Stimulated activated CD4-positive, alpha-beta T cell treated with anti-CD3 and anti-CD28 coated beads, Interleukin-4, amount 100 ng/mL, for 48 hours (primary cell): Measurements from ENCODE around the gene RASA1.
"Not testable (repeated sequence)": the region's sequence is repeated elsewhere in the genome, so short reads cannot be mapped to it uniquely, and the experiment has no call there.

Experiments
- DNase-seq, 2 donors: peaks; one replicate each; pipeline ENCODE4 v3.0.0-alpha.2; 2020; ENCODE audit warnings: low read depth in 2 of 2

RASA1 gene

GRCh38 chr5:87282269-87282668 lies 14.6 kb downstream of the RASA1 start:
- no peak for DNase-seq

- not testable (repeated sequence) for DNase-seq
Observed at GRCh38 chr5:87287266-87287665, 19.6 kb downstream of the RASA1 start.

- no peak for DNase-seq
Observed at GRCh38 chr5:87298692-87299362, 31.1 kb downstream of the RASA1 start.

GRCh38 chr5:87300176-87300575 lies 32.5 kb downstream of the RASA1 start:
- no peak for DNase-seq

- DNase-seq, result peak in 1 of 2 donors; percentile 53
Observed at GRCh38 chr5:87300744-87301143, 33.1 kb downstream of the RASA1 start.

GRCh38 chr5:87302061-87302460 lies 34.4 kb downstream of the RASA1 start:
- no peak for DNase-seq

GRCh38 chr5:87303324-87303723 lies 35.6 kb downstream of the RASA1 start:
- DNase-seq, result no peak

GRCh38 chr5:87306090-87306489 lies 38.4 kb downstream of the RASA1 start:
- not testable (repeated sequence) for DNase-seq

GRCh38 chr5:87307796-87308423 lies 40.2 kb downstream of the RASA1 start:
- no peak for DNase-seq

- no peak for DNase-seq
Observed at GRCh38 chr5:87311405-87312279, 44.0 kb downstream of the RASA1 start.

- DNase-seq, result no peak
Observed at GRCh38 chr5:87313216-87313615, 45.5 kb downstream of the RASA1 start.

- DNase-seq, result no peak
Observed at GRCh38 chr5:87319469-87319868, 51.8 kb downstream of the RASA1 start.

- DNase-seq, result no peak
Observed at GRCh38 chr5:87321605-87322004, 53.9 kb downstream of the RASA1 start.

GRCh38 chr5:87322381-87322780 lies 54.7 kb downstream of the RASA1 start:
- DNase-seq, result no peak

GRCh38 chr5:87327998-87328397 lies 60.3 kb downstream of the RASA1 start:
- no peak for DNase-seq

GRCh38 chr5:87329114-87329513 lies 61.4 kb downstream of the RASA1 start:
- no peak for DNase-seq

GRCh38 chr5:87339986-87340385 lies 72.3 kb downstream of the RASA1 start:
- DNase-seq, result no peak

- no peak for DNase-seq
Observed at GRCh38 chr5:87340716-87341115, 73.0 kb downstream of the RASA1 start.

- DNase-seq, result no peak
Observed at GRCh38 chr5:87347272-87347671, 79.6 kb downstream of the RASA1 start.

GRCh38 chr5:87347841-87348240 lies 80.2 kb downstream of the RASA1 start:
- DNase-seq, result no peak

GRCh38 chr5:87354496-87354895 lies 86.8 kb downstream of the RASA1 start:
- DNase-seq, result no peak

- no peak for DNase-seq
Observed at GRCh38 chr5:87359106-87359505, 91.4 kb downstream of the RASA1 start.

- DNase-seq, result no peak
Observed at GRCh38 chr5:87360132-87360531, 92.4 kb downstream of the RASA1 start.
